GM19240 (cell line): Measurements from ENCODE around the gene PPM1E.
"Not testable (repeated sequence)": the region's sequence is repeated elsewhere in the genome, so short reads cannot be mapped to it uniquely, and the experiment has no call there.

ENCODE experiments used
- DNase-seq: peaks from one replicate; pipeline ENCODE4 v3.0.0; 2011; ENCODE audit warnings: low spot score; ENCODE audit not compliant: insufficient read length

The PPM1E gene

GRCh38 chr17:58755577-58756245, at the start of gene PPM1E:
PPM1E (plus strand) TSS chr17:58755854.
- peak; percentile 41 for DNase-seq

- no peak for DNase-seq
Measured at GRCh38 chr17:58706351-58707140, 49.1 kb upstream of the PPM1E start.

- DNase-seq: no peak
Measured at GRCh38 chr17:58710948-58711552, 44.6 kb upstream of the PPM1E start.

GRCh38 chr17:58722274-58722673, 33.4 kb upstream of the PPM1E start:
- DNase-seq: no peak

- no peak for DNase-seq
Measured at GRCh38 chr17:58722696-58723095, 33.0 kb upstream of the PPM1E start.

GRCh38 chr17:58728798-58729197, 26.9 kb upstream of the PPM1E start:
- DNase-seq: no peak

- DNase-seq: no peak
Measured at GRCh38 chr17:58730937-58731336, 24.7 kb upstream of the PPM1E start.

GRCh38 chr17:58734040-58734439, 21.6 kb upstream of the PPM1E start:
- no peak for DNase-seq

- no peak for DNase-seq
Measured at GRCh38 chr17:58734811-58735210, 20.8 kb upstream of the PPM1E start.

- no peak for DNase-seq
Measured at GRCh38 chr17:58741121-58741625, 14.5 kb upstream of the PPM1E start.

- no peak for DNase-seq
Measured at GRCh38 chr17:58747674-58748073, 8.0 kb upstream of the PPM1E start.

- DNase-seq: not testable (repeated sequence)
Measured at GRCh38 chr17:58749627-58750026, 6.0 kb upstream of the PPM1E start.

GRCh38 chr17:58753026-58753425, 2.6 kb upstream of the PPM1E start:
- no peak for DNase-seq

GRCh38 chr17:58755269-58755576, 431 bp upstream of the PPM1E start:
- no peak for DNase-seq

- no peak for DNase-seq
Measured at GRCh38 chr17:58756246-58757161, 850 bp downstream of the PPM1E start.

- no peak for DNase-seq
Measured at GRCh38 chr17:58757162-58757613, 1.5 kb downstream of the PPM1E start.

- no peak for DNase-seq
Measured at GRCh38 chr17:58758890-58759289, 3.2 kb downstream of the PPM1E start.

- no peak for DNase-seq
Measured at GRCh38 chr17:58759522-58759921, 3.9 kb downstream of the PPM1E start.

- no peak for DNase-seq
Measured at GRCh38 chr17:58760248-58760647, 4.6 kb downstream of the PPM1E start.

GRCh38 chr17:58763263-58763662, 7.6 kb downstream of the PPM1E start:
- DNase-seq: no peak

GRCh38 chr17:58764373-58764772, 8.7 kb downstream of the PPM1E start:
- no peak for DNase-seq
